Kidney tubule cell (primary cell): ENCODE measurements around the gene DPCD.
"Not testable (repeated sequence)": the region's sequence is repeated elsewhere in the genome, so short reads cannot be mapped to it uniquely, and the experiment has no call there.

Experiments used
- DNase-seq: peaks from one replicate; pipeline ENCODE4 v3.0.0-alpha.2; 2018; ENCODE audit warnings: low spot score

The DPCD gene

DNA sequence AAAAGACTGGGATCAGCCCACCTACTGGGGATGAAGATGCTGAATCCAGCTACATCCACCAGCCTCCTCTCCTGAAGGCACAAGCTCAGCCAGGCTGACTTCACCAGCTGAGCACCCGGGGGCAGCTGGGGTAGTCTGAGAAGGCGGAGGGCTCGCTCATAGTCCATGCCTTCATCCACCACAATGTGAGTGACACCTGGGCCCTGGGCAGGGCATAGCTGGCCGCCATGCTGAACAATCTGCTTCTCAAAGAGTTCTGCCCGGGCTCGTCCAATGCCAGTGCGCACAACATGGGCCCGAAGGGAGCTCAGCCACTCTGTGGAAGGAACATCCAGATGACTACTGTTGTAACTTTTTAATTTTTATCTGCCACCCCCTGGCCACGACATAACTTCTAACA lies 2.3 kb upstream of the DPCD start:
- no peak for DNase-seq

- peak; percentile 42 for DNase-seq
Measured at GRCh38 chr10:101588879-101589278, 758 bp downstream of the DPCD start.

GRCh38 chr10:101593331-101593730 lies 5.2 kb downstream of the DPCD start:
- DNase-seq: not testable (repeated sequence)

DNA sequence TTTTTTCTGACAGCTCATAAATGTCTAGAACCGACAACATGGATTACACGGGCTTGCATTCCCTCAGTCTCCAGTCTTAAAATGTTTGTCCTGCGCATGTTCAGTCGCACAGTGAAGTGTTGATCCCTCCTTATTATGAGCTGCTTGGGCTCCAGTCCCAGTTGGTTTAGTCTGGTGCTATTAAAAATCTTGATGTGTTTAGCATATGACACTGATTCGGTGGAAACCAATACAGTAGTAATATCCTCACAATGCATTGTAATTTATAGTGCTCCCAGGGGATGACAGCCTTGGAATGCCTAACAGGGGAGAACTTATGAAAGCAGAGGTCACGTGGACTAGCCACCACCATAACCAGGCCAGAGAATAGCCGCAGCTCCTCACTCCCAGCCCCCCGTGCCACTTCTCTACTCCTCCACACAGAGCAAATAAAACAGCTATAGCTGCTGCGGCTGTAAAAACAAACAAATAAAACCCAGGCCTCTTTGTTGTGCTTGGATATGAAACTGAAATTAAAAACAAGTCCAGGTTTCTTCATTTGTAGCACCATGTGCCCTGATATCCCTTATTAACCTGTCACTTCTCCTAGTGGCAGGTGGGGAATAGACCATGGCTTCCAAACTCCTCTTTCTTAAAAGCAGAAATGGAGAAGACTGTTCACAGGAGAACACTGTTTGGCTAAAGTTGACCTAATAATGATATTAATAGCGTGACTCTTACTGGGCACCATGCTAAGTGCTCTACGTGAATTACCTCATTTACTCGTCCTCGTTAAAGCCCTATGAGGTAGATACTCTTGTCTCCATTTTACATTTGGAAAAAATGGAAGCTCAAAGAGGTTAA lies 7.7 kb downstream of the DPCD start:
- no peak for DNase-seq

- no peak for DNase-seq
Measured at GRCh38 chr10:101597091-101597900, 9.2 kb downstream of the DPCD start.

DNA sequence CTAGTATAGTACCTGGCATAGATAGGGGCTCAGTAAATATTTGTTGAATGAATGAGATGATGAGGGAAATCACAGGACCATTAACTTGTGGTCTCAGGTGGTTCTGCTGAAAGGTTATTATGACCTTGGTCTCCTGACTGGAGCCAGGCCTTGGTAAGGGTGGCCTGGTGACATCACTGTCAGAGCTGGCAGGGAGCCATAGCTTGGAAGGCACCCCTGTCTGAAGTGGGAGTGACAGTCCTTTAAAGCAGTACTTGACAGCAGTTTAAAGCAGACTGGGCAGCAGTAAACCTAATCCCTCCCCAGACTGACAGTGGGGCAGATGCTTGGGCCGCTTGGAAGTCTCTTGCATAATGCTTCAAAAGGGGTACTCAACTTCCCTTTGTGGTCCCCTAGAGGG lies 13.4 kb downstream of the DPCD start:
- DNase-seq: peak; percentile 13

DNA sequence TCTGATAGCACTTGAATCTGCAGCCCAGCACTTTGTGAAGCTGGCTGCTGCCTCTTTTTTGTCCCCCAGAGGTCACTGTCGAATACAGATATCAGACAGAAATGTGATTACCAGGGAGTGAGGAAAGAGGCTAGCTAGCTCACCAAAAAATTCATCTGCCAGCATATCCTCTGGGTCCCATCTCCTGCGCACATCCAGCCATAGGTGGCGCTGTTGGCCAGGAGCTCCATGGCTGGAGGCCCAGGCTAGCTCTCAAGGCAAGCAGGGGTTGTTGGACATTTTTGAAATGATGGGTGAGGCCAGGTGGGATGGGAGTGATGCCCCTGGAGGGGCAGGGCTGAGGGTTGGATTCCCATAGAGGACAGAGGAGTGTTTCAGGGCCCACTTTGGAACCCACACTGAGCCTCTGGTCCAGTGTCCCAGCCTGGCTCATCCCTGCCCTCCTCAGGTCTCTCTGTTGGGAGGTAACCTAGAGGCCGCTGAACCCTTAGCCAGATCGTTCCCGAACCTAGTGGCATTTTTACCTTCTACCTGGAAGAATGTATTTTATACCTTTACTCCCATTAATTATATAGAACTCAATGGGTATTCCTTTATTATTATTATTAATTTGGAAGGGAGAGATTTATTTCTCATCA lies 14.8 kb downstream of the DPCD start:
- DNase-seq: peak; percentile 75

DNA sequence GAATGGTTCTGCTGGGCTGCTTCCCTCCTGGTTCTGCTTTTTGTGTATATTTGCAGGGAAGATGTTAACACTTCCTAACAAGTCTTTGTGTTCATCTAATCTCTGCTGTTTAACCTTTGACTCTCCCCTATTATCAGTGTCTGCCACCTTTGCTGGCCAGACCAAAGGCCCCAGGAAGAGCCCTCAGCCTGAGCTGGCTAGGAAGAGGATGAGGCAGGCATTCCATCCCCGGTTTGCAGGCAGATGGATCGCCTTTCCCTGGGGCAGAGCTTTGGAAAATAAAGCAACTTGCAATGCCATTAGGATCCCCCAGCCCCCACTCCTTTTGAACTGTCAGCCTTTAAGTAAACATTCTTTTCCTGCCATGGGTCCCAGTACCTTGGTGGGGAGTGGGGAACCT lies 19.0 kb downstream of the DPCD start:
- DNase-seq: no peak

- no peak for DNase-seq
Measured at GRCh38 chr10:101609481-101609880, 21.4 kb downstream of the DPCD start.

GRCh38 chr10:101611096-101611905 lies 23.2 kb downstream of the DPCD start:
- no peak for DNase-seq

DNA sequence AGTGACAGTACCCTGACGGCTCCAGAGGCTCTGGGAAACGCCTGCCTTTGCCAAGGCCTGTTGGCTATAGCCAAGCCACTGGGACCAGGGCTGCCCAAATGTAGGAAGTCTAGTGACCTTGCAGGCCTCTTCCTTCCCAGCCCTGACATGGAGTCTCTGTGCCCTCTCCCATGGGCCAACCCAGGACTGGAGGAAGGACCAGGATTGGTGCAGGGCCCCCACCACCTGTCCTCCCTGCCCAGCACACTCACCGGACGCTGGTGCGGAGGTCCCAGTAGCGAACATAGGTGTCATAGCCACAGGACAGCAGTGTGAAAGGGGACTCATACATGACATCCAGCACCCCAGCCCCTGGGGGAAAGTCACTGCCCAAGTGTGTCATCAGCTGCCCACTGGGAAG lies 24.0 kb downstream of the DPCD start:
- DNase-seq: no peak

DNA sequence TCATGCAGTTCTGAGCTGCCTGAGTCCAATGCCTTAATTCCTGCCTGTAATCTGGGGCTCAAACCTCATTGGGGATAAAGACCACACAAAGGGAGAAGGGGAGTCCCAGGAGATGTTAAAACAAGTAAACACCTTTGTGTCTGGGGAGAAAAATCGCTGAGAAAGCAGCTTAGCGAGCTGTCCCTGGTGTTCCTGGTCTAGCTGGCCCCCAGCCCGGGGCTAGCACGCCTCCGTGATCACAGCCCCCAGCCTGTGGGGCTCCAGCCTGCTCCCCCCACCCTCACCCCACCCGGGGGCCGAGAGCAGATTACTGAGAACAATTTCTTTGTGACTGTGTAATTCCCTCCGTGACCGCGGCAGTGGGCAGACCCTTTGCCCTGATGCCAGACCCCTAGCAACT lies 24.8 kb downstream of the DPCD start:
- no peak for DNase-seq

- DNase-seq: no peak
Measured at GRCh38 chr10:101613646-101614045, 25.5 kb downstream of the DPCD start.

GRCh38 chr10:101614663-101615524 lies 26.8 kb downstream of the DPCD start:
- no peak for DNase-seq

GRCh38 chr10:101615525-101616116 lies 27.5 kb downstream of the DPCD start:
- DNase-seq: no peak

GRCh38 chr10:101616415-101617101 lies 28.4 kb downstream of the DPCD start:
- DNase-seq: no peak

GRCh38 chr10:101617102-101617823 lies 29.1 kb downstream of the DPCD start:
- no peak for DNase-seq

GRCh38 chr10:101617824-101618568 lies 29.9 kb downstream of the DPCD start:
- no peak for DNase-seq

- DNase-seq: no peak
Measured at GRCh38 chr10:101618871-101619270, 30.8 kb downstream of the DPCD start.
